HG02970 (cell line): ENCODE results near the gene SSC5D.

ENCODE experiments used
- ATAC-seq: cut with Tn5 transposase; IDR thresholded peaks from one replicate; pipeline ENCODE4 v1.9.1; 2021; ENCODE audit warnings: mild to moderate bottlenecking, moderate library complexity, moderate number of reproducible peaks; ENCODE audit not compliant: unreplicated experiment, low FRiP score

The SSC5D gene

GRCh38 chr19:55500368-55500952, 12.2 kb downstream of the SSC5D start:
- ATAC-seq, result no peak

- no peak for ATAC-seq
Measured at GRCh38 chr19:55502197-55502952, 14.1 kb downstream of the SSC5D start.

DNA sequence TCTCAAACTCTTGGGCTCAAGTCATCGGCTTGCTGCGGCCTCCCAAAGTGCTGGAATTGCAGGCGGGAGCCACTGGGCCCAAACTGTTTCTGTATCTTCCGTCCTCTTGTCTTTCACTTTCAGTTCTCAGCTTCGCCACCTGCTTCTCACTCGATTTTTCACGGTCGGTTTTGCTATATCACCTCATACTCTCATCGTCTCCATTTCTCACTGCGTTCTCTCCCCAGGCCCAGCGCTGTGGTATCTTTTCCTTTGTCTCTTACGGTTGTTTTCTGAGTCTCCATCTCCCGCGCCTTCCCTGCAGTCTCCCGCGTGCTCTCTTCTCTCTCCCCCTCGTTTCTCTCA, 14.9 kb downstream of the SSC5D start:
- ATAC-seq, result no peak

GRCh38 chr19:55503502-55504251, 15.4 kb downstream of the SSC5D start:
- ATAC-seq, result peak; percentile 91

- ATAC-seq, result no peak
Measured at GRCh38 chr19:55504252-55504603, 16.0 kb downstream of the SSC5D start.

DNA sequence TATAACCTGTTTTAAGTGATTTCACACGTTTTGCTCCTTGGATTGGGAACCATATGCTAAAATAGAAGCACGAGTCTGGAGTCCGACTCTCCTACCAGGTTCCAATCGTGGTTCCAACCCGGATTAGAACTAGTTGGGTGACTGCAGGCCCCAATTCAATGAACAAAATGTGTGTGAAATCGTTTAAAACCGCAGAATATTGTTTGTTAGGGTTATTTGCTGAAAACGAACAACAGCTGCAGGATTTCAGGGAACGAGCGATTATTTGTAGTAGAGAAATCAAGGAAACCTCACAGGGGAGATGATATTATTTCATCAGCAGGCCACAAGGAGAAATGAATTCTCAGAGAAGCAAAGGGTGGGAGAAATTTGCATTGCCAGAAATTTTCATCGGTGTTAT, 16.7 kb downstream of the SSC5D start:
- ATAC-seq, result no peak

GRCh38 chr19:55508120-55508519, 19.9 kb downstream of the SSC5D start:
- ATAC-seq, result no peak

GRCh38 chr19:55516878-55517620, 28.8 kb downstream of the SSC5D start:
- peak; percentile 96 for ATAC-seq

GRCh38 chr19:55519451-55520311, 31.4 kb downstream of the SSC5D start:
- ATAC-seq, result no peak

DNA sequence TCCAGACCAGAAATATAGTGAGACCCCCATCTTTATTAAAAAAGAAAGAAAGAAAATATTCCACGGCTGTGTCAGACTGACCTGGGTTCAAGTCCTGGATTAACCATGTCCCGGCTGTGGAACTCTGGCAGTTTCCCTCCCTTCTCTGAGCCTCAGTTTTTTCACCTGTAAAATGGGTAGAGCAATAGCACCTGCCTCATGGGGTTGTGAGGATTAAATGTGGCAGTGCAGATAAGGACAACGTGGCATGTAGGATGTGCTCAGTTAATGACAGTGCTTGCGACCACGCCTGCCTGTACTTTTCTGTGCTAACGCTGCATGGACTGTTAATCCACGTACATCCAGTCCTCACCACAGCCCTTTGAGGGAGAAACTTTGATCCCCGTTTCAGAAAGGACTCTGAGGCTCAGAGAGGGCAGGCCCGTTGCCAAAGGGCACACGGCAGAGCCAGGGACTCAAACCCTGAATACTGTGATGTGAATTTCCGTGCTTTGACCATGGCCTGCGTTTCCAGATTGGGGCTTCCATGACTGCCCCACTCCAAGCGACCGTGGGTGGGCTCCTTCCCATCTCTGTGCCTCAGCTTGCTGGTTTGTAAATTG, 32.6 kb downstream of the SSC5D start:
- ATAC-seq, result no peak

DNA sequence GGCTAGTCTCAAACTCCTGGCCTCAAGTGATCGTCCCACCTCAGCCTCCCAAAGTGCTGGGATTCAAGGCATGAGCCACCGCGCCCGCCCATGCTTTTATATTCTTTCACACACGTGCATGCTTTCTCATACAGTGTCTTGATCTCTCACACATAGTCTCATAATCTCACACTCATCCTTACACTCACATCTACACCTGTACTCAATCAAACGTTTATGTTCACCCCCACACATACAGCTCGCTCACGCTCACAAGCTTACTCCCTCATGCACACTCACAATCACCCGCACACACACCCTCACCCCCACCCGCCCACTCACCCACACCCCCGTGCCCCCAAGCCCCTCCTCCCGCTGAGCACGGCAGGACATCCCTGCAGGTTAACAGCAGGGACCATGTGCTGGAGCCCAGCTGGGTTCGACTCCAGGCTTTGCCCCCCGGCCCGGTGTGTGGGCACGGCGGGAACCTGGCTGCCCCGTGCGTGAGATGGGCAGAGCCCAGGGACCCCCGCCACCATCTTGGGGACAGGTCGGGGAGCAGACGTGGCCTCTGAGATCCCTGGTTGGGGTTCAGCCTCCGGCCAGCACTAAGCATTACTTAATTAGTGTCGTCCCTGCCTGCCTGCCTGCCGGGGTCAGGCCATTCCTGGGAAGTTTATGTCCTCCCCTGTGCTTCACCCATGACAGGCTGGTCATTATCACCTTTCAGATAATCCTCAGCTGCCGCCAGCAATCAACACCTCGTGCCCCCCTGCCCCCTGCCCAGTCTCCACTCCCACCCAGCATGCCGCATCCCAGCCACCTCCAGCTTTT, 37.3 kb downstream of the SSC5D start:
- ATAC-seq, result no peak

- ATAC-seq, result no peak
Measured at GRCh38 chr19:55526216-55527196, 38.3 kb downstream of the SSC5D start.

DNA sequence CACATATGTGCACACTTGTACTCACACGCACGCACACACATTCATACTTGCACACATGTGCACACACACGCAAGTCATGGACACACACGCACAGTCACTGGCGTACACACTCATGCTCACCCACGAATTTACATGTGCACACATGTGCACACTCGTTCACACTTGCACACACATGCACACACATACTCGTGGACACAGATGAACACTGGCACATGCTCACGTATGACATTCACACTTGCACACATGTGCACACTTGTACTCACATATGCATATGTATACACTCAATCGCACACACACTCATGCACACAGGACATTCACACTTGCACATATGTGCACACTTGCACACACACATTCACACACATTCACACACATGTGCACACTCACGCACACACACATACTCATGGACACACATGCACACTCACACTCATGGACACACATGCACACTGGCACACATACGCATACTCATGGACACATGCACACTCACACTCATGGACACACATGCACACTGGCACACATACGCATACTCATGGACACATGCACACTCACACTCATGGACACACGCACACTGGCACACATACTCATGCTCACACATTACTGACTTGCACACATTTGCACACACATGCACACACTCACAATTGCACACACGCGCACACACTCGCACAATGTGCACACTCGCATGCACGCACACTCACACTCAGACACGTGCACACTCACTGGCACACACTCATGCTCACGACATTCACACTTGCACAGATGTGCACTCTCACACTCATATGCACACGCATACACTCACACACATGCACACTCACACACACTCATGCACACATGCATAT, 39.2 kb downstream of the SSC5D start:
- ATAC-seq, result no peak

DNA sequence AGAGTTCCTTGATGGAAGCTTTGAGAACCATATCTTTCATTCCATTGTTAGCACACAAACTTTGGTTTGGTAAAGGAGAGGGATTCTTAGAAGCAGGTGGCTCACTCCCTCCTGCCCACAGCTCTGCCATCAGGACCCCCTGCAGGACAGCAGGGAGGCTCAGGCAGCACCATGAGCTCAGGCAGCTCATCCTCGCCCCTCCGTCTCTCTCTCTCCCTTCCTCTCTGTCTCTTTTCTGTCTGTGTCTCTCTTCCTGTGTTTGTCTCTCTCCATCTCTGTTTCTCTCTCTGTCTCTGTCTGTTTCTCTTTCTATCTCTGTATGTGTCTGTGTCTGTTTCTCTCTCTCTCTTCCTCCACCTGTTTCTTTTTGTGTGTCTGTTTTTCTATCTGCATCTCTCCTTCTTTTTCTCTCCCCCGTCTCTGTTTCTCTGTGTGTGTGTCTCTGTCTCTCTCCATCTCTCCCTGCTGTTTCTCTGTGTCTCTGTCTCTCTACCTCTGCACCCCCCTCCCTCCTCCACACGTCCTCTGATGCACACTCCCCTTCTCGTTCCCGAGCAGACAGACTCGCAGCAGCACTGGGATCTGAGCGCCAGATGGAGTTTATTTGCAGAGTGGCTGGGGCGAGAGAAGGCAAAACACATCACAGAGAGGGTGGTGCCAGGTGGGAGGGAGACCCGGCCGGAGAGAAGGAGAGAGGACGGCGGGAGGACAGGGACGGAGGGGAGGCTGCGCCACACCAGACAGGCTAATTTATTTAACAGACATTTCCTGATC, 40.0 kb downstream of the SSC5D start:
- ATAC-seq, result no peak

DNA sequence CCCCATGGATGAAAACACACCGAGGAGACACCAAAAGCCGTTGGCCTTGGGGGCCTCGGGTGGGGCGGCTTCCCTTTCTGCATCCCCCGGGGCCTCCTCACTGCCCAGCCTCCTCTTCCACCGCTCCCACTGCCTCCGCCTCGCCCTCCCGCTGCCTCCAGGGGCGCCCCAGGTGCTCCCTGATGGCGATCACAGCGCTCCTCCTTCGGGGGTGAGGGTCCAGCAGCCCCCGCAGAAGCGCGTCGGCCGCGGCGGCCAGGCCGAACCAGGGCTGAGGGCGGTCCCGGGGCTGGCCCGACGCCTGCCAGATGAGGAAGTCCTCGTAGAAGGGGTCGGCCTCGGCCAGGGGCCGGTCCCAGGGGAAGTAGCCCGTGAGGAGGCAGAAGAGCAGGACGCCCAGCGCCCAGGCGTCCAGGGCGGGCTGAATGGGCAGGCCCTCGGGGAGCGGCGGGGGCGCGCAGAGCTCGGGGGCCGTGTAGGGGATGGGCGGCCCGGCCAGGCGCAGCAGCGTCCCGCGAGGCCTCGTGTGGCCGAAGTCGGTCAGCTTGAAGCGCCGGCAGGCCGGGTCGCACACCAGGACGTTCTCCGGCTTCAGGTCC, 41.5 kb downstream of the SSC5D start:
- ATAC-seq, result no peak

DNA sequence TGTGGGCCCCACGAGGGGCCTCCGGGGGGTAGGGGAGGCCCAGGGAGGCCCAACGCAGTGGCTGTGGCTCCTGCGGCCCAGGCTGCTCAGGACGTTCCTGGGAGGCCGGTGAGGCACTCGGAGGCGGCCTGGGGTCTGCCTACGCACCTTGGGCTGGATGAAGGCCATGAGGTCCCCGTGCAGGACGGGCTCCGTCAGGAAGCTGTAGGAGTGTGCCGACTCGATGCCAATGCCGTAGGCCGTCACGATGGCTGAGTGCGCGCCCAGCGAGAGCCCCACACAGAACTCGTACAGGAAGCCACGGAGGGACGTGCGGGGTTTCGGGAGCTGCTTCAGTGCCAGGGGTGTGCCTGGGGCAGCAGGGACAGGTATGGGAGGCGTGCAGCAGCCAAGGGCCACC, 42.8 kb downstream of the SSC5D start:
- no peak for ATAC-seq
